Adrenal gland (tissue), 12 donors: ENCODE results near the gene GAGE12J. TPM values are rescaled to one million over a fixed set of nuclear protein-coding genes. Genes with fewer than 3 reads are reported as not detected.
"Not testable (repeated sequence)": the region's sequence is repeated elsewhere in the genome, so short reads cannot be mapped to it uniquely, and the experiment has no call there.

Source experiments
- DNase-seq, 7 donors: peaks; one replicate each; pipeline ENCODE4 v3.0.0-alpha.2; 2019 to 2020
- H3K27ac ChIP-seq, 5 donors: fragments of 200-600 bp; sonication (generic) in 4 of 5; 1 replicate in 3 of 5; 2 replicates in 2 of 5; pipeline versions ENCODE4 v1.5.1 to v1.8.0; 2016 to 2020; ENCODE audit warnings: mild to moderate bottlenecking in 1 of 5
- H3K27me3 ChIP-seq: fragments of 200-600 bp; 2 replicates; pipeline ENCODE4 v1.8.0; 2021
- H3K36me3 ChIP-seq, 2 donors: fragments of 200-600 bp; replicated peaks in 1 of 2; 1 replicate in 1 of 2; 2 replicates in 1 of 2; pipeline versions ENCODE4 v1.5.1 to v1.8.0; 2018 to 2022
- H3K4me1 ChIP-seq, 2 donors: fragments of 200-600 bp; replicated peaks in 1 of 2; 1 replicate in 1 of 2; 2 replicates in 1 of 2; pipeline versions ENCODE4 v1.5.1 to v1.8.0; 2018 to 2021
- H3K4me3 ChIP-seq, 4 donors: fragments of 200-600 bp; sonication (generic) in 3 of 4; one replicate each; pipeline ENCODE4 v1.5.1; 2016 to 2018
- H3K9me3 ChIP-seq, 3 donors: fragments of 200-600 bp; sonication (generic) in 1 of 3; replicated peaks in 1 of 3; 1 replicate in 2 of 3; 2 replicates in 1 of 3; pipeline versions ENCODE4 v1.5.1 to v1.8.0; 2016 to 2021
- CTCF ChIP-seq, 6 experiments: fragments of 450-650 bp in 4 of 6; fragments of 200-600 bp in 2 of 6; sonication (generic) in 1 of 6; IDR thresholded peaks; 1 replicate in 5 of 6; 2 replicates in 1 of 6; pipeline versions ENCODE4 v1.5.1 to v1.8.0; 2016 to 2021; ENCODE audit warnings: antibody characterized with exemption in 6 of 6, mild to moderate bottlenecking in 2 of 6, moderate library complexity in 1 of 6
- POLR2A ChIP-seq, 2 donors: fragments of 450-650 bp; IDR thresholded peaks; one replicate each; pipeline ENCODE4 v1.6.1; 2017; ENCODE audit warnings: antibody characterized with exemption in 2 of 2, mild to moderate bottlenecking in 2 of 2, moderate library complexity in 1 of 2
- WGBS, 4 donors: extraction: QIAGEN DNeasy Blood & Tissue Kit in 2 of 4; methylation state at CpG; one replicate each; pipeline versions ENCODE4 v1.1.5 to v1.1.7; 2013 to 2017; 5-methylcytosine and 5-hydroxymethylcytosine counted together
- intact Hi-C, 2 donors: fragments of 100-400 bp; cut with DNase I; formaldehyde crosslinking; loops; one replicate each; pipeline versions ENCODE4 v1.14.1 to v1.15.0; 2022 to 2023
- polyA plus RNA-seq, 3 donors: library from polyadenylated mRNA; stranded (reverse); fragments of 200-250 nt in 2 of 3; fragments of 350-450 nt in 1 of 3; fragmentation: Illumina TruSeq in 1 of 3; extraction: RNeasy Lipid Tissue Mini Kit (QIAGEN cat#74804) in 1 of 3; gene quantifications; one replicate each; pipeline ENCODE4 v1.2.3, GENCODE V29; 2013 to 2014
- total RNA-seq, 9 donors: library from RNA; depleted of rRNA in 4 of 9; stranded (reverse); fragments of >200 nt in 4 of 9; fragments of 120-200 nt in 1 of 9; fragmentation: NEBNext Ultra II Directional in 1 of 9; extraction: Animal tissue kit (Norgen Biotek cat#: 25700) in 1 of 9; gene quantifications; one replicate each; pipeline versions ENCODE4 v1.1.0 to v1.2.4, GENCODE V29; 2013 to 2023
- donor health status: healthy with polysubstance abuse.
- donor health status: Bipolar disorder and iron deficiency.
- donor health status: DM: yes; HTN: yes; CAD: no.
- donor health status: DM: no; HTN: no; CAD: no.
- donor health status: DM: no; HTN: no; CAD: no.
- donor health status: DM: yes; HTN: yes; CAD: no.

Gene GAGE12J
- total and polyA plus RNA-seq, 12 donors, result not detected

GRCh38 chrX:49310371-49310770 is 11.5 kb upstream of the GAGE12J start:
- intact Hi-C loops, result no loop called here
- H3K27ac ChIP-seq, result no peak overlapping the region
- no peaks in the 10 kb centered on the region for H3K36me3 ChIP-seq
- no peaks in the 10 kb centered on the region for H3K9me3 ChIP-seq
- peaks cover 2% of the 10 kb centered on the region for H3K27me3 ChIP-seq
- TF ChIP-seq POLR2A (IDR thresholded peaks at IDR 0.05), result no peak
- no peak for TF ChIP-seq CTCF (IDR thresholded peaks at IDR 0.05)
- DNase-seq, result no peak
- peaks cover 5% of the 10 kb centered on the region in 2 donors for H3K4me1 ChIP-seq
- H3K4me3 ChIP-seq, result no peak overlapping the region
- WGBS, 4 donors, result 78 to 83% (median 79%) methylated on average over 16 to 18 of the region's 18 CpGs

- peaks cover 2% of the 10 kb centered on the region for H3K27me3 ChIP-seq
- H3K9me3 ChIP-seq, result no peaks in the 10 kb centered on the region
- TF ChIP-seq CTCF (IDR thresholded peaks at IDR 0.05) (no peak), POLR2A (IDR thresholded peaks at IDR 0.05) (no peak)
- 53 to 80% (median 70%) methylated on average over 1 to 2 of the region's 2 CpGs for WGBS, 4 donors
- no peak for DNase-seq
- H3K4me3 ChIP-seq, result no peak overlapping the region
- no peaks in the 10 kb centered on the region for H3K36me3 ChIP-seq
- intact Hi-C loops, result no loop called here
- peaks cover 5% of the 10 kb centered on the region in 2 donors for H3K4me1 ChIP-seq
- H3K27ac ChIP-seq, result no peak overlapping the region
Observed at GRCh38 chrX:49312176-49312575, 9.7 kb upstream of the GAGE12J start.

- H3K4me1 ChIP-seq, result no peaks in the 10 kb centered on the region
- peaks cover 6% of the 10 kb centered on the region for H3K27me3 ChIP-seq
- intact Hi-C loops, result no loop called here
- H3K36me3 ChIP-seq, result no peaks in the 10 kb centered on the region
- H3K9me3 ChIP-seq, result no peaks in the 10 kb centered on the region
- WGBS, 4 donors, result 47 to 59% (median 52%) methylated on average over 4 of the region's 4 CpGs
- TF ChIP-seq CTCF (IDR thresholded peaks at IDR 0.05), result no peak
- TF ChIP-seq POLR2A (IDR thresholded peaks at IDR 0.05), result no peak
- no peak for DNase-seq
- no peak overlapping the region for H3K27ac ChIP-seq
- no peak overlapping the region for H3K4me3 ChIP-seq
Observed at GRCh38 chrX:49316085-49316484, 5.8 kb upstream of the GAGE12J start.

GRCh38 chrX:49322266-49322665 is 429 bp downstream of the GAGE12J start:
- intact Hi-C loops, H3K27me3 ChIP-seq, H3K27ac ChIP-seq, H3K36me3 ChIP-seq, H3K4me3 ChIP-seq, DNase-seq, H3K4me1 ChIP-seq, H3K9me3 ChIP-seq: not testable (repeated sequence)
- no CpG with 5 or more reads among the region's 27 CpGs for WGBS, 4 donors

- WGBS, 4 donors, result 41 to 80% (median 63%) methylated on average over 1 to 4 of the region's 7 CpGs; no CpG with 5 or more reads in 1 of the 4 donors
- DNase-seq, H3K27me3 ChIP-seq, H3K4me3 ChIP-seq, H3K36me3 ChIP-seq, H3K27ac ChIP-seq, H3K9me3 ChIP-seq, intact Hi-C loops, H3K4me1 ChIP-seq: not testable (repeated sequence)
Observed at GRCh38 chrX:49323735-49324134, 1.9 kb downstream of the GAGE12J start.

- H3K9me3 ChIP-seq, DNase-seq, H3K27ac ChIP-seq, H3K36me3 ChIP-seq, intact Hi-C loops, H3K27me3 ChIP-seq, H3K4me1 ChIP-seq, H3K4me3 ChIP-seq: not testable (repeated sequence)
- WGBS, 4 donors, result 81 to 100% (median 89%) methylated on average over 1 to 8 of the region's 11 CpGs
Observed at GRCh38 chrX:49330421-49330820, 8.6 kb downstream of the GAGE12J start.

- H3K4me3 ChIP-seq, H3K36me3 ChIP-seq, DNase-seq, H3K4me1 ChIP-seq, intact Hi-C loops, H3K9me3 ChIP-seq, H3K27ac ChIP-seq, H3K27me3 ChIP-seq: not testable (repeated sequence)
- no CpG with 5 or more reads among the region's 16 CpGs for WGBS, 4 donors
Observed at GRCh38 chrX:49331282-49331681, 9.4 kb downstream of the GAGE12J start, which contains the start of gene GAGE13. Gene GAGE13, plus strand, starts transcription at chrX:49331582. Its CDS starts 1,156 bp downstream, at chrX:49332738.

GRCh38 chrX:49331841-49332240 is 10.0 kb downstream of the GAGE12J start:
- 87% methylated on average over 20 of the region's 26 CpGs; no CpG with 5 or more reads in 3 of the 4 donors for WGBS, 4 donors
- H3K9me3 ChIP-seq, H3K27me3 ChIP-seq, H3K27ac ChIP-seq, H3K4me1 ChIP-seq, H3K36me3 ChIP-seq, DNase-seq, intact Hi-C loops, H3K4me3 ChIP-seq: not testable (repeated sequence)

GRCh38 chrX:49341449-49341848 is 19.6 kb downstream of the GAGE12J start:
- H3K4me3 ChIP-seq, H3K4me1 ChIP-seq, H3K27ac ChIP-seq, H3K36me3 ChIP-seq, H3K9me3 ChIP-seq, DNase-seq, intact Hi-C loops, H3K27me3 ChIP-seq: not testable (repeated sequence)
- WGBS, 4 donors, result 87 to 90% (median 88%) methylated on average over 12 to 18 of the region's 24 CpGs; no CpG with 5 or more reads in 1 of the 4 donors
